K562 (cell line): ENCODE measurements around the gene AP2S1. TPM values are rescaled to one million over a fixed set of nuclear protein-coding genes. Genes with fewer than 3 reads are reported as not detected.

ENCODE experiments used
- ADNP ChIP-seq: fragments of 200-800 bp; sonication (Bioruptor generic); IDR thresholded peaks from 2 replicates; pipeline ENCODE4 v1.6.1; 2016; ENCODE audit warnings: missing genetic modification characterization, missing compliant biosample characterization
- ASH1L ChIP-seq: fragments of 450-650 bp; IDR thresholded peaks from 2 replicates; pipeline ENCODE4 v1.6.1; 2018; ENCODE audit warnings: borderline replicate concordance, mild to moderate bottlenecking, low read depth; ENCODE audit not compliant: partially characterized antibody
- ATF1 ChIP-seq, 2 experiments: fragments of 450-650 bp in 1 of 2; IDR thresholded peaks; 2 replicates each; pipeline ENCODE4 v1.6.1; 2016; ENCODE audit warnings: missing compliant biosample characterization in 1 of 2, missing genetic modification characterization in 1 of 2
- CBX3 ChIP-seq, 2 experiments: IDR thresholded peaks; 1 replicate in 1 of 2; 2 replicates in 1 of 2; pipeline ENCODE4 v1.6.1; 2012; ENCODE audit warnings: inconsistent platforms in 2 of 2, low read length in 2 of 2, borderline replicate concordance in 1 of 2, control low read depth in 1 of 2
- CHD2 ChIP-seq: IDR thresholded peaks from 2 replicates; pipeline ENCODE4 v1.6.1; 2011; ENCODE audit warnings: low read depth, low read length
- CHD4 ChIP-seq: fragments of 200-600 bp; sonication (generic); IDR thresholded peaks from 3 replicates; pipeline ENCODE4 v1.6.1; 2012; ENCODE audit warnings: low read depth, mild to moderate bottlenecking, mixed read lengths, low read length, inconsistent platforms; ENCODE audit not compliant: insufficient read depth, insufficient replicate concordance, poor library complexity, severe bottlenecking
- CREM ChIP-seq: IDR thresholded peaks from 2 replicates; pipeline ENCODE4 v1.6.1; 2014; ENCODE audit warnings: antibody characterized with exemption, low read depth
- CTBP1 ChIP-seq: fragments of 450-650 bp; IDR thresholded peaks from 2 replicates; pipeline ENCODE4 v1.6.1; 2016; ENCODE audit warnings: borderline replicate concordance
- ELF1 ChIP-seq: fragments of 200-800 bp; sonication (Bioruptor generic); IDR thresholded peaks from 2 replicates; pipeline ENCODE4 v1.6.1; 2016; ENCODE audit warnings: missing genetic modification characterization, missing compliant biosample characterization
- HCFC1 ChIP-seq: IDR thresholded peaks from 2 replicates; pipeline ENCODE4 v1.6.1; 2012; ENCODE audit warnings: low read depth, low read length, improper control_type of control experiment
- MYNN ChIP-seq, 2 experiments: sonication (generic); formaldehyde crosslinking in 1 of 2; IDR thresholded peaks; 2 replicates each; pipeline versions ENCODE4 v1.5.0 to v1.6.1; 2016 to 2020; ENCODE audit warnings: antibody characterized with exemption in 1 of 2, missing genetic modification reagents in 1 of 2
- PRMT5 ChIP-seq: sonication (generic); formaldehyde crosslinking; IDR thresholded peaks from 2 replicates; pipeline ENCODE4 v1.5.0; 2020; ENCODE audit warnings: missing genetic modification reagents
- ZFP30 ChIP-seq: fragments of 250-450 bp; sonication (Bioruptor Pico); IDR thresholded peaks from 2 replicates; pipeline ENCODE4 v1.8.0; 2022; ENCODE audit warnings: moderate library complexity, mild to moderate bottlenecking, inconsistent platforms, borderline replicate concordance
- ZNF146 ChIP-seq: IDR thresholded peaks from one replicate; pipeline ENCODE4 v1.6.1; 2018; ENCODE audit warnings: missing compliant biosample characterization; ENCODE audit not compliant: unreplicated experiment
- ZNF274 ChIP-seq: IDR thresholded peaks from 2 replicates; pipeline ENCODE4 v1.6.1; 2011; ENCODE audit warnings: low read depth, mild to moderate bottlenecking, low read length, moderate library complexity, borderline replicate concordance
- ZNF384 ChIP-seq: IDR thresholded peaks from 2 replicates; pipeline ENCODE4 v1.6.1; 2012; ENCODE audit warnings: low read depth, low read length, improper control_type of control experiment
- ZNF436 ChIP-seq: fragments of 250-450, 450-650 bp; sonication (Bioruptor Pico); formaldehyde crosslinking; IDR thresholded peaks from 2 replicates; pipeline ENCODE4 v1.7.0; 2020; ENCODE audit warnings: mild to moderate bottlenecking
- ZNF444 ChIP-seq: fragments of 250-450 bp; sonication (Bioruptor Pico); IDR thresholded peaks from 2 replicates; pipeline ENCODE4 v1.4.0; 2020; ENCODE audit warnings: mild to moderate bottlenecking, moderate library complexity
- ZSCAN29 ChIP-seq: fragments of 450-650 bp; IDR thresholded peaks from 2 replicates; pipeline ENCODE4 v1.6.1; 2017
- polyA plus RNA-seq, 8 experiments: library from polyadenylated mRNA; depleted of rRNA in 4 of 8; stranded (reverse) in 5 of 8; unstranded in 3 of 8; fragments of >200 nt; fragmentation: Nextera tagmentation in 2 of 8; fragmentation: Illumina TruSeq in 1 of 8; extraction: Ambion mirVana in 2 of 8; extraction: Trizol in 1 of 8; gene quantifications; 2 replicates each; pipeline versions ENCODE4 v1.2.1 to v1.2.3, GENCODE V29; 2011 to 2014; ENCODE audit warnings: inconsistent platforms in 1 of 8, missing spikeins in 1 of 8
- total RNA-seq, 7 experiments: library from RNA; depleted of rRNA in 6 of 7; stranded (reverse); fragments of >200 nt in 6 of 7; fragmentation: Illumina TruSeq in 2 of 7; extraction: Trizol in 2 of 7; gene quantifications; 2 replicates each; pipeline versions ENCODE4 v1.2.1 to v1.2.3, GENCODE V29; 2011 to 2021; ENCODE audit warnings: low replicate concordance in 1 of 7
- TF ChIP-seq, protein P1 (sequence below): fragments of 250-450 bp; sonication (Bioruptor Pico); IDR thresholded peaks from 2 replicates; pipeline ENCODE4 v1.5.0; 2021
- TF ChIP-seq, protein P2 (sequence below): sonication (generic); IDR thresholded peaks from 2 replicates; pipeline ENCODE4 v1.6.1; 2016
- TF ChIP-seq, protein P3 (sequence below): sonication (generic); formaldehyde crosslinking; IDR thresholded peaks from 2 replicates; pipeline ENCODE4 v1.8.0; 2022; ENCODE audit warnings: mild to moderate bottlenecking, missing genetic modification reagents
- TF ChIP-seq, protein P4 (sequence below): IDR thresholded peaks from 2 replicates; pipeline ENCODE4 v1.6.1; 2014; ENCODE audit warnings: antibody characterized with exemption

The AP2S1 gene
- total and polyA plus RNA-seq, 9 of the 15 experiments (the other 6 are each of a cell fraction or from before 2014, with no cell fraction given), result 32.4 to 294 (median 136) TPM

DNA sequence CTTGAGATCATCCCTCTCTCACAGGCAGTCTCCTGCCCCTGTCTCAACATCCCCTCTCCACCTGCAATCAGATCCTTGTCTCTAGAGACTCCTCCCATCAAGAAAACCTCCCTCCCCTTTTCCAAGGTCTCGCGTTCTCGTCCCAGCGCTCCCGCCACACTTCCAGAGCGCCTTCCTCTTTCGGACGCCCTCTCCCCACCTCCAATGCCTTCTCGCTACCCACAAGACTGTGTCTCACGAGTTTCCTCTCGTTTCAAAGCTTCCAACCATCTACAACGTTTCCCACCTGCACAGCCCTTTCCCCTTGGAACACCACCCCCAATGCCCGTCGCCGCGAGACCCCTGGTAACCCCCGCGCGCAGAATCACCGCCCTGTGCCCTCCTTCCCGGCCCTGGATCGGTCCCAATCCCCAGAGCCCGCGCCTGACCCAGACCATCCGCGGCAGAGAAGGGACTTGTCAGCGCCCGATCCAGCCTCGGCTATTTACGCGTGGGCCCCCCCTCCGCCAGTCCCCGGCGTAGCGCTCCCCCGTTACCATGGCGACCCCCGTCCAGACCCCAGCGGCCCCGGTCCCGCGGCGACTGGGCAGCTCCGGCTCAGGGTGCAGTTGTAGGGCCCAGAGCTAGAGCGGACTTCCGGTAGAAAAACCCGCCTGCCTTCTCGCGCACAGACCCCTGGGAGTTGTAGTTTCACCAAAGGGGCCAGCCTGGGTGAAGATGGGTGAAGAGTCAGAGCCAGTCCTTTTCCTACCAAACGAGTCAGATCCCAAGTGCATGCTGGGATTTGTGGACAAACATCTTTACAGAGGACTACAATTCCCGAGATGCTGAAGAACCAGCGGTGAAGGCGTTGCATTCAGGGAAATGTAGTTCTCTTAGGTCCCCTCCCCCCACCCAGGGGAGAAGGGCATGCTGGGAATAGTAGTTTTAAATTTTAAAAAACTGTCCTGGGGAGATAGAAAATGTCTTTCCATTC is at the start of gene AP2S1 (continued):
- peak; percentile 43; the same call in 1 of the 2 replicates for TF ChIP-seq ZNF384
- TF ChIP-seq CBX3 (IDR thresholded peaks at IDR 0.05; ENCODE audit: borderline replicate concordance in 1 of 2, low read length in 2 of 2), result 0 out of 3 replicates have a peak, but pooled peaks of 1 of the 2 experiments have one; percentile 53
- TF ChIP-seq ZNF146 (CRISPR knock-in tag), result no peak
- TF ChIP-seq CHD4, result no peak
- peak; percentile 96 for TF ChIP-seq CREM
- TF ChIP-seq ZNF274, result no peak
- TF ChIP-seq ZNF436 (CRISPR knock-in tag), result no peak
- TF ChIP-seq, protein P1, sequence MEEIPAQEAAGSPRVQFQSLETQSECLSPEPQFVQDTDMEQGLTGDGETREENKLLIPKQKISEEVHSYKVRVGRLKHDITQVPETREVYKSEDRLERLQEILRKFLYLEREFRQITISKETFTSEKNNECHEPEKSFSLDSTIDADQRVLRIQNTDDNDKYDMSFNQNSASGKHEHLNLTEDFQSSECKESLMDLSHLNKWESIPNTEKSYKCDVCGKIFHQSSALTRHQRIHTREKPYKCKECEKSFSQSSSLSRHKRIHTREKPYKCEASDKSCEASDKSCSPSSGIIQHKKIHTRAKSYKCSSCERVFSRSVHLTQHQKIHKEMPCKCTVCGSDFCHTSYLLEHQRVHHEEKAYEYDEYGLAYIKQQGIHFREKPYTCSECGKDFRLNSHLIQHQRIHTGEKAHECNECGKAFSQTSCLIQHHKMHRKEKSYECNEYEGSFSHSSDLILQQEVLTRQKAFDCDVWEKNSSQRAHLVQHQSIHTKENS, result no peak
- no peak for TF ChIP-seq ZNF444 (CRISPR knock-in tag)
- no peak for TF ChIP-seq ATF1 (CRISPR knock-in tag; IDR thresholded peaks at IDR 0.05)
- TF ChIP-seq ATF1 (tag; IDR thresholded peaks at IDR 0.05), result peak; percentile 84
- no peak for TF ChIP-seq ZFP30 (CRISPR knock-in tag)
- TF ChIP-seq ELF1 (tag), result peak; percentile 90
- peak; percentile 85 for TF ChIP-seq CHD2
- TF ChIP-seq CTBP1, result peak; percentile 69; the same call in 1 of the 2 replicates
- TF ChIP-seq HCFC1, result peak; percentile 99
- no peak; the same call in 1 of the 2 replicates for TF ChIP-seq MYNN (IDR thresholded peaks at IDR 0.05)
- TF ChIP-seq MYNN (CRISPR knock-in tag; IDR thresholded peaks at IDR 0.05), result no peak
- TF ChIP-seq, protein P2, sequence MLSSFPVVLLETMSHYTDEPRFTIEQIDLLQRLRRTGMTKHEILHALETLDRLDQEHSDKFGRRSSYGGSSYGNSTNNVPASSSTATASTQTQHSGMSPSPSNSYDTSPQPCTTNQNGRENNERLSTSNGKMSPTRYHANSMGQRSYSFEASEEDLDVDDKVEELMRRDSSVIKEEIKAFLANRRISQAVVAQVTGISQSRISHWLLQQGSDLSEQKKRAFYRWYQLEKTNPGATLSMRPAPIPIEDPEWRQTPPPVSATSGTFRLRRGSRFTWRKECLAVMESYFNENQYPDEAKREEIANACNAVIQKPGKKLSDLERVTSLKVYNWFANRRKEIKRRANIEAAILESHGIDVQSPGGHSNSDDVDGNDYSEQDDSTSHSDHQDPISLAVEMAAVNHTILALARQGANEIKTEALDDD, result peak; percentile 97
- TF ChIP-seq ASH1L, result peak; percentile 87
- no peak for TF ChIP-seq ZSCAN29
- TF ChIP-seq PRMT5, result no peak
- TF ChIP-seq ADNP (tag), result peak; percentile 41; the same call in 1 of the 2 replicates
- TF ChIP-seq, protein P3, sequence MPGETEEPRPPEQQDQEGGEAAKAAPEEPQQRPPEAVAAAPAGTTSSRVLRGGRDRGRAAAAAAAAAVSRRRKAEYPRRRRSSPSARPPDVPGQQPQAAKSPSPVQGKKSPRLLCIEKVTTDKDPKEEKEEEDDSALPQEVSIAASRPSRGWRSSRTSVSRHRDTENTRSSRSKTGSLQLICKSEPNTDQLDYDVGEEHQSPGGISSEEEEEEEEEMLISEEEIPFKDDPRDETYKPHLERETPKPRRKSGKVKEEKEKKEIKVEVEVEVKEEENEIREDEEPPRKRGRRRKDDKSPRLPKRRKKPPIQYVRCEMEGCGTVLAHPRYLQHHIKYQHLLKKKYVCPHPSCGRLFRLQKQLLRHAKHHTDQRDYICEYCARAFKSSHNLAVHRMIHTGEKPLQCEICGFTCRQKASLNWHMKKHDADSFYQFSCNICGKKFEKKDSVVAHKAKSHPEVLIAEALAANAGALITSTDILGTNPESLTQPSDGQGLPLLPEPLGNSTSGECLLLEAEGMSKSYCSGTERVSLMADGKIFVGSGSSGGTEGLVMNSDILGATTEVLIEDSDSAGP (CRISPR knock-in tag), result no peak
- TF ChIP-seq, protein P4, sequence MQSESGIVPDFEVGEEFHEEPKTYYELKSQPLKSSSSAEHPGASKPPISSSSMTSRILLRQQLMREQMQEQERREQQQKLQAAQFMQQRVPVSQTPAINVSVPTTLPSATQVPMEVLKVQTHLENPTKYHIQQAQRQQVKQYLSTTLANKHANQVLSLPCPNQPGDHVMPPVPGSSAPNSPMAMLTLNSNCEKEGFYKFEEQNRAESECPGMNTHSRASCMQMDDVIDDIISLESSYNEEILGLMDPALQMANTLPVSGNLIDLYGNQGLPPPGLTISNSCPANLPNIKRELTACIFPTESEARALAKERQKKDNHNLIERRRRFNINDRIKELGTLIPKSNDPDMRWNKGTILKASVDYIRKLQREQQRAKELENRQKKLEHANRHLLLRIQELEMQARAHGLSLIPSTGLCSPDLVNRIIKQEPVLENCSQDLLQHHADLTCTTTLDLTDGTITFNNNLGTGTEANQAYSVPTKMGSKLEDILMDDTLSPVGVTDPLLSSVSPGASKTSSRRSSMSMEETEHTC, result no peak
